Psoas muscle (tissue), 8 donors: ENCODE results near the gene ZFP36. TPM values are rescaled to one million over a fixed set of nuclear protein-coding genes. Genes with fewer than 3 reads are reported as not detected.
A peak's percentile ranks its signal among the peaks of the same experiment; 100 is the strongest.

ENCODE experiments used
- ATAC-seq, 4 donors: fragments of 200-7000 bp; cut with Tn5 transposase; one replicate each; pipeline ENCODE4 v1.9.1; 2020; ENCODE audit warnings: moderate library complexity in 3 of 4, mild to moderate bottlenecking in 2 of 4
- DNase-seq, 2 donors: peaks; one replicate each; pipeline ENCODE4 v3.0.0-alpha.2; 2020
- H3K27ac ChIP-seq: fragments of 200-600 bp; one replicate; pipeline ENCODE4 v1.8.0; 2022
- H3K27me3 ChIP-seq, 3 donors: fragments of 200-600 bp in 1 of 3; one replicate each; pipeline versions ENCODE4 v1.6.1 to v1.8.0; 2013 to 2022; ENCODE audit warnings: low read length in 2 of 3, mild to moderate bottlenecking in 2 of 3, moderate library complexity in 1 of 3; ENCODE audit not compliant: insufficient read depth in 3 of 3
- H3K36me3 ChIP-seq, 2 donors: fragments of 200-600 bp in 1 of 2; one replicate each; pipeline versions ENCODE4 v1.6.1 to v1.8.0; 2013 to 2022; ENCODE audit warnings: low read depth in 1 of 2, mild to moderate bottlenecking in 1 of 2, moderate library complexity in 1 of 2; ENCODE audit not compliant: insufficient read depth in 1 of 2
- H3K4me1 ChIP-seq: fragments of 200-600 bp; one replicate; pipeline ENCODE4 v1.8.0; 2022
- H3K4me3 ChIP-seq: fragments of 200-600 bp; one replicate; pipeline ENCODE4 v1.8.0; 2022; ENCODE audit warnings: mild to moderate bottlenecking
- H3K9me3 ChIP-seq: fragments of 200-600 bp; one replicate; pipeline ENCODE4 v1.8.0; 2022
- WGBS, 3 donors: extraction: QIAGEN DNeasy Blood & Tissue Kit; methylation state at CpG; one replicate each; pipeline versions ENCODE4 v1.1.6 to v1.1.7; 2013; 5-methylcytosine and 5-hydroxymethylcytosine counted together
- intact Hi-C, 2 donors: fragments of 100-400 bp; cut with DNase I; formaldehyde crosslinking; loops; one replicate each; pipeline versions ENCODE4 v1.11.0 to v1.14.2; 2022
- polyA plus RNA-seq, 3 donors: library from polyadenylated mRNA; stranded (reverse); fragments of 200-250 nt; gene quantifications; one replicate each; pipeline ENCODE4 v1.2.3, GENCODE V29; 2013
- total RNA-seq, 4 donors: library from RNA; stranded (reverse); fragmentation: NEBNext Ultra II Directional in 2 of 4; extraction: Animal tissue kit (Norgen Biotek cat#: 25700) in 2 of 4; gene quantifications; one replicate each; pipeline versions ENCODE4 v1.2.1 to v1.2.4, GENCODE V29; 2021 to 2023
- TF ChIP-seq, protein P1 (sequence below): fragments of 200-600 bp; IDR thresholded peaks from one replicate; pipeline ENCODE4 v1.8.0; 2022; ENCODE audit warnings: antibody characterized with exemption
- donor health status: healthy with polysubstance abuse.
- donor health status: DM: no; HTN: no; CAD: no; lungs with moderate emphysema.
- donor health status: Bipolar disorder and iron deficiency.
- donor health status: healthy.
- donor health status: DM: yes; HTN: yes; CAD: no.
- donor health status: DM: no; HTN: no; CAD: no.
- donor health status: DM: no; HTN: no; CAD: no.
- donor health status: DM: yes; HTN: yes; CAD: no.

Gene ZFP36
- total and polyA plus RNA-seq, 7 donors = 32.1 to 391 (median 128) TPM

- intact Hi-C loops = loop anchor here in 1 of 2 donors (5.0 kb wide), 1 partner anchor 37 kb away; no protein-coding TSS in a partner anchor
- DNase-seq (no peak), ATAC-seq (no peak)
- H3K9me3 ChIP-seq = no peaks in the 10 kb centered on the region
- TF ChIP-seq, protein P1, sequence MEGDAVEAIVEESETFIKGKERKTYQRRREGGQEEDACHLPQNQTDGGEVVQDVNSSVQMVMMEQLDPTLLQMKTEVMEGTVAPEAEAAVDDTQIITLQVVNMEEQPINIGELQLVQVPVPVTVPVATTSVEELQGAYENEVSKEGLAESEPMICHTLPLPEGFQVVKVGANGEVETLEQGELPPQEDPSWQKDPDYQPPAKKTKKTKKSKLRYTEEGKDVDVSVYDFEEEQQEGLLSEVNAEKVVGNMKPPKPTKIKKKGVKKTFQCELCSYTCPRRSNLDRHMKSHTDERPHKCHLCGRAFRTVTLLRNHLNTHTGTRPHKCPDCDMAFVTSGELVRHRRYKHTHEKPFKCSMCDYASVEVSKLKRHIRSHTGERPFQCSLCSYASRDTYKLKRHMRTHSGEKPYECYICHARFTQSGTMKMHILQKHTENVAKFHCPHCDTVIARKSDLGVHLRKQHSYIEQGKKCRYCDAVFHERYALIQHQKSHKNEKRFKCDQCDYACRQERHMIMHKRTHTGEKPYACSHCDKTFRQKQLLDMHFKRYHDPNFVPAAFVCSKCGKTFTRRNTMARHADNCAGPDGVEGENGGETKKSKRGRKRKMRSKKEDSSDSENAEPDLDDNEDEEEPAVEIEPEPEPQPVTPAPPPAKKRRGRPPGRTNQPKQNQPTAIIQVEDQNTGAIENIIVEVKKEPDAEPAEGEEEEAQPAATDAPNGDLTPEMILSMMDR = no peak
- H3K36me3 ChIP-seq = peaks cover 30 to 100% of the 10 kb centered on the region in 2 donors
- no peaks in the 10 kb centered on the region for H3K4me1 ChIP-seq
- 89 to 93% (median 92%) methylated on average over 14 of the region's 14 CpGs for WGBS, 3 donors
- H3K4me3 ChIP-seq = no peak overlapping the region
- no peaks in the 10 kb centered on the region for H3K27me3 ChIP-seq
- H3K27ac ChIP-seq = no peak overlapping the region
These were observed 26.7 kb upstream of the ZFP36 start for GRCh38 chr19:39379865-39380396.

DNA sequence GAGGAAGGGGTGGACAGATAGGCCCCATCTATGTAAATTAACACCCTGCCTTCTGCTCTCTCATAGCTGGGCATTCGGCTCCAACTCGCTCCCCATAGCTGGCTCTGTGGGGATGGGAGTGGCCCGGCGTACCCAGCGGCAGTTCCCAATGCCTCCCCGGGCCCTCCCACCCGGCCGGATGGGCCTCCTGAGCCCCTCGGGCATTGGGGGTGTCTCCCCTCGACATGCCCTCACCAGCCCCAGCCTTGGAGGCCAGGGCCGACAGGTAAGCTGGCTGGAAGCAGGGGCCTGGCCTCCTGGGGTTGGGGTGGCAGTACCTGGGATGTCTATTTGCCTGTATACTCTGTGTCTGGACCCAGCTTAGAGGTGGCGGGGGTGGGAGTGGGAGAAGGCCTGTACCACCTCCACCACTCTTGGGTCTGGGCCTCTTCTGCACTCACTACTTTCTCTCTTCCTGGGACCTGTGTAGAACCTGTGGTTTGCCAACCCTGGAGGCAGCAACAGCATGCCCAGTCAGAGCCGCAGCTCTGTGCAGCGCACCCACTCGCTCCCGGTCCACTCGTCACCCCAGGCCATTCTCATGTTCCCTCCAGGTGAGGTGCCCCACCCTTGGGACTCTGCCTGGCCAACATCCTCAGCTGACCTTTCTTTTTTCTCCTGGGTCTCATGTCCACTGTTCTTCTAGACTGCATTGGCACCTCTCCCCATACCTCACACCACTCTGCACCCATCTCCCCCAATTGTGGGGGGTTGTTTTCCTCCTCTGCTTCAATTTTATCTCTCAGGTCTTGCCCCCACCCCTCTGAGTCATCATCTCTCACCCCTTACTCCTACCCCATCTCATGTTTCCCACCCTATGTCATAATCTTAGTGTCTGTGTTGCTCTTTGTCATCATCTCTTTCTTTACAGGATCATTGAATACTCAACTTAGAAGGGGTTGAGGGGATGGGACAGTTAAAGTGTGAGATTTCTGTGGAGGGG lies 25.8 kb upstream of the ZFP36 start:
- intact Hi-C loops = loop anchor here in 1 of 2 donors (5.0 kb wide), 1 partner anchor 36 kb away; no protein-coding TSS in a partner anchor
- H3K27ac ChIP-seq = no peak overlapping the region
- TF ChIP-seq, protein P1 = no peak
- H3K9me3 ChIP-seq = no peaks in the 10 kb centered on the region
- no peaks in the 10 kb centered on the region for H3K4me1 ChIP-seq
- no peaks in the 10 kb centered on the region for H3K27me3 ChIP-seq
- WGBS, 3 donors = 83 to 88% (median 86%) methylated on average over 11 to 17 of the region's 17 CpGs
- no peak overlapping the region for H3K4me3 ChIP-seq
- DNase-seq (no peak), ATAC-seq (no peak)
- H3K36me3 ChIP-seq = peaks cover 30 to 100% of the 10 kb centered on the region in 2 donors

DNA sequence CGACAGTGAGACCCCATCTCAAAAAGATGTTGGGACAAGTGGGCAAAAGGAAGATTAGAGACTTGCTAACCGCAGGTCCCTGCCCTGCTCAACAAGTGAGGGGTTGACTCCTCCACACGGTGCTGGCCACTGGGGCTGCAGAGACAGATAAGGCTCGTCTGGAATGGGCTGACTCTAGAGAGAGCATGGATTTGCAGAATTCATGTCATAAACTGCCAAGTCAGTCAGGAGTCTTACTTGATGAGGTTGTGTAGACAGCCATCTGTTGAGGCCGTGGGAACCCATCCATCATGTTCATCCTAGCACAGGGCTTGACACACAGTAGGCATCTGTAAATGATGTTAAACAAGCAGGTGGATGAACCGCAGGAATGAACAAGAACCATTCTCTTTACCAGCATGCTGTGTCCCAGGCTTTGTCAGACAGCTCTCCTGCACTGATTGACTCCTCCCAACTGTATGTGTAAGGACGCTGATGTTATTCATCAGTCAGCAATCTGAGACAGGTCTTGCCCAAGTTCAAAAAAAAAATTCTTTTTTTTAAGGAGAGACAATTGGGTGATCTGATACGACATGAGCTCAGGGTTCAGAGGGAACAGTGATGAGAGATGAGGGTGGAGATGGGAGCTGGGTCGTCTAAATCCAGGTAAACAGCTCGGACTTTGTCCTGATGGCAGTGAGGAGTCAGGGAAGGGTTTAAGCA lies 24.6 kb upstream of the ZFP36 start:
- Histone ChIP-seq H3K4me3 (no peak overlapping the region), H3K36me3 (peaks cover 22 to 100% of the 10 kb centered on the region in 2 donors), H3K9me3 (no peaks in the 10 kb centered on the region), H3K27ac (no peak overlapping the region), H3K27me3 (no peaks in the 10 kb centered on the region), H3K4me1 (no peaks in the 10 kb centered on the region)
- 71 to 84% (median 73%) methylated on average over 10 of the region's 10 CpGs for WGBS, 3 donors
- ATAC-seq (peak in 1 of 4 donors; percentile 10), DNase-seq (no peak)
- intact Hi-C loops = loop anchor here in 1 of 2 donors (5.0 kb wide), 1 partner anchor 35 kb away; no protein-coding TSS in a partner anchor
- TF ChIP-seq, protein P1 = no peak

- TF ChIP-seq, protein P1 = no peak
- intact Hi-C loops = loop anchor here in 1 of 2 donors (5.0 kb wide), 1 partner anchor 34 kb away; no protein-coding TSS in a partner anchor
- peak in 1 of 2 donors; percentile 30 for DNase-seq
These were observed 23.4 kb upstream of the ZFP36 start for GRCh38 chr19:39382991-39383828.

More at GRCh38 chr19:39382991-39383828, 23.4 kb upstream of the ZFP36 start:
- Histone ChIP-seq H3K36me3 (peaks cover 20 to 100% of the 10 kb centered on the region in 2 donors), H3K27me3 (no peaks in the 10 kb centered on the region), H3K27ac (no peak overlapping the region), H3K4me3 (no peak overlapping the region), H3K4me1 (no peaks in the 10 kb centered on the region), H3K9me3 (no peaks in the 10 kb centered on the region)
- 87 to 92% (median 88%) methylated on average over 18 of the region's 18 CpGs for WGBS, 3 donors
- no peak for ATAC-seq
